Colonic mucosa (tissue), 4 donors: ENCODE results near the gene MRNIP. TPM values are rescaled to one million over a fixed set of nuclear protein-coding genes. Genes with fewer than 3 reads are reported as not detected.

Experiments used
- DNase-seq: peaks from one replicate; pipeline ENCODE4 v3.0.0-alpha.2; 2020
- H3K27ac ChIP-seq: fragments of 200-600 bp; one replicate; pipeline ENCODE4 v1.8.0; 2021
- H3K27me3 ChIP-seq: fragments of 200-600 bp; one replicate; pipeline ENCODE4 v1.8.0; 2021
- H3K36me3 ChIP-seq: fragments of 200-600 bp; one replicate; pipeline ENCODE4 v1.8.0; 2021
- H3K4me1 ChIP-seq: fragments of 200-600 bp; one replicate; pipeline ENCODE4 v1.8.0; 2021; ENCODE audit warnings: mild to moderate bottlenecking
- H3K4me3 ChIP-seq: fragments of 200-600 bp; one replicate; pipeline ENCODE4 v1.8.0; 2021
- H3K9ac ChIP-seq, 2 donors: one replicate each; pipeline ENCODE4 v1.7.0; 2013; ENCODE audit warnings: control low read depth in 2 of 2, low read depth in 2 of 2, low read length in 2 of 2
- H3K9me3 ChIP-seq: fragments of 200-600 bp; one replicate; pipeline ENCODE4 v1.8.0; 2021
- intact Hi-C: fragments of 100-400 bp; cut with DNase I; formaldehyde crosslinking; loops from one replicate; pipeline ENCODE4 v1.14.1; 2022
- total RNA-seq, 2 donors: library from RNA; stranded (reverse); fragmentation: NEBNext Ultra II Directional in 1 of 2; extraction: Animal tissue kit (Norgen Biotek cat#: 25700) in 1 of 2; gene quantifications; one replicate each; pipeline ENCODE4 v1.2.1, GENCODE V29; 2021
- TF ChIP-seq, protein P1 (sequence below): fragments of 200-600 bp; IDR thresholded peaks from one replicate; pipeline ENCODE4 v1.8.0; 2022; ENCODE audit warnings: antibody characterized with exemption, mild to moderate bottlenecking
- donor health status: healthy.
- donor health status: DM: no; HTN: no; CAD: no.
- donor health status: DM: no; HTN: no; CAD: no.

The MRNIP gene
- total RNA-seq, 2 donors from 2014 or later: 8.6 to 17.5 TPM

DNA sequence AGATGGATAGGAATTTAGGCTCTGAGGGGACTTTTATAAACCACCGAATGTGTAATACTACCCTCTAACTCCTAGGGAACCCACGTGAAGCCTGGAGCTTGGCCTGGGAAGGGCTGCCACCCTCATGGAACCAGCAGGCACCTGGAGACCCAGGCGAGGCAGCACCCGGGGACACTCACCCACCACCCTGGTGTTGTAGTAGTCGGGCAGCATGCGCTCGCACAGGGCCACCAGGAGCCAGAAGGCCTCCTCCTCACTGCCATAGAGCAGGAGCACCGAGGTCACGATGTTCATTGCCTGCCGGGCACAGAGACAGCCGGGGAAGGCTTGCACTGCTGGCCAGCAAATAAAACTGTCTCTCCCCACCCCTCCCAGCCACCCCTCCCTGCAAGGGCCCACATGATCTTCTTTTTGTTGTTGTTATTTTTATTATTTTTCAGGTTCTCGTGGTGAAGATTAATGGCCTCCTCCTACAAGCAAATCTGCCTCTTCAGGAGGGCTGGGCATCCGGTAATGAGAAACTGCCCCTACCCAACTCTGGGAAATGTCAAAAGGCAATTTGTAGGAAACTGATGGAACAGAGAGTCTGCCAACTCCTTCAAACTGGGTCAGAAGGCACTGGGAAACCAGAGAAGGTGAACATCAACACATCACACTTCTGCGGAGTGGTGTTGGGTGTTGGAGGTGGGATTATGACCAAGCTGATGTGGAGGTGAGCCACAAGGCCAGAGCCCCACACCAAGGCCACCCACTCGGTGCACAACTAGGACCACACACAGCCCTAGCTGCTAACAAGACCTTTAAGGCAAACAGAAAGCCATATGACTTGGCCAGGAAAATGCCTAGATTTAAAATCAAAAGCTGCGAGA is 17.4 kb upstream of the MRNIP start:
- Histone ChIP-seq H3K4me1 (no peaks in the 10 kb centered on the region), H3K36me3 (peaks cover 29% of the 10 kb centered on the region), H3K27me3 (no peaks in the 10 kb centered on the region), H3K4me3 (no peak overlapping the region), H3K27ac (no peak overlapping the region), H3K9me3 (no peaks in the 10 kb centered on the region), H3K9ac (no peak overlapping the region)
- TF ChIP-seq, protein P1, sequence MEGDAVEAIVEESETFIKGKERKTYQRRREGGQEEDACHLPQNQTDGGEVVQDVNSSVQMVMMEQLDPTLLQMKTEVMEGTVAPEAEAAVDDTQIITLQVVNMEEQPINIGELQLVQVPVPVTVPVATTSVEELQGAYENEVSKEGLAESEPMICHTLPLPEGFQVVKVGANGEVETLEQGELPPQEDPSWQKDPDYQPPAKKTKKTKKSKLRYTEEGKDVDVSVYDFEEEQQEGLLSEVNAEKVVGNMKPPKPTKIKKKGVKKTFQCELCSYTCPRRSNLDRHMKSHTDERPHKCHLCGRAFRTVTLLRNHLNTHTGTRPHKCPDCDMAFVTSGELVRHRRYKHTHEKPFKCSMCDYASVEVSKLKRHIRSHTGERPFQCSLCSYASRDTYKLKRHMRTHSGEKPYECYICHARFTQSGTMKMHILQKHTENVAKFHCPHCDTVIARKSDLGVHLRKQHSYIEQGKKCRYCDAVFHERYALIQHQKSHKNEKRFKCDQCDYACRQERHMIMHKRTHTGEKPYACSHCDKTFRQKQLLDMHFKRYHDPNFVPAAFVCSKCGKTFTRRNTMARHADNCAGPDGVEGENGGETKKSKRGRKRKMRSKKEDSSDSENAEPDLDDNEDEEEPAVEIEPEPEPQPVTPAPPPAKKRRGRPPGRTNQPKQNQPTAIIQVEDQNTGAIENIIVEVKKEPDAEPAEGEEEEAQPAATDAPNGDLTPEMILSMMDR: no peak
- intact Hi-C loops: no loop called here
- DNase-seq: no peak

DNA sequence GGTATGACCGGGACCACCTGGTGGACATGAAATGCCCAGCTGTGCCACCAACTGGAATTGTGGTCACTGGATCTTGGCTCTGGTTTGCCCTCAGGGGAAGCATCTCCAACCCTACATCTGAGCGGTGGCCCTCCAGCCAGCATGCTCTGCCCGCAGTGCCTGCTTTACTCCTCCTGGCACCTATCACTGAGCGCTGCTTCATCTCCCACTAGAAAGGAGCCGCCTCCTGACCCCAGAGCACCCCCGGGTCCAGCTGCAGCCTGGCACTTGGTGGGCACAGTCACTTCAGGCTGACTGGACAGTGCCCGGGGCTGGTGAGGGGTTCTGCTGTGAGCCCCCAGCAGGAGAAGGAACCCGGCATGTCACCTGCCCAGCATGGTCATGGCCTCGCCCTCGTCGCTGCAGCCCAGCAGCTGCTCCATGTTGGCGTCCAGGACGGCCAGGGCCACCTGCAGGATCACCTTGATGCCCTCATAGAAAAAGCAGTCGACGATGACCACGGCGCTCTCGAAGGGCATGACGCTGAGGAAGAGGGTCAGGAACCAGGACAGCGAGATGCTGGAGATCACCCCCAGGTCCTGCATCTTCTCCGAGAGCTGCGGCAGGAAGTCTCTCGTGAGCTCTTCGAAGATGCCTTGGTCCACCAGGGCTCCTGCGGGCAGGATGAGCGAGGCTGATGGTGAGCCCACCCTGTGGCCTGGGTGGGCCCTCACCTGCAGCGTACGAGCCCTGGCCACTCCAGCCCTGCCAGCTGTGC is 16.1 kb upstream of the MRNIP start:
- intact Hi-C loops: no loop called here
- H3K4me1 ChIP-seq: no peaks in the 10 kb centered on the region
- no peak overlapping the region for H3K4me3 ChIP-seq
- TF ChIP-seq, protein P1: no peak
- no peaks in the 10 kb centered on the region for H3K9me3 ChIP-seq
- no peak overlapping the region for H3K9ac ChIP-seq
- H3K27ac ChIP-seq: no peak overlapping the region
- H3K36me3 ChIP-seq: peaks cover 29% of the 10 kb centered on the region
- DNase-seq: no peak
- no peaks in the 10 kb centered on the region for H3K27me3 ChIP-seq

DNA sequence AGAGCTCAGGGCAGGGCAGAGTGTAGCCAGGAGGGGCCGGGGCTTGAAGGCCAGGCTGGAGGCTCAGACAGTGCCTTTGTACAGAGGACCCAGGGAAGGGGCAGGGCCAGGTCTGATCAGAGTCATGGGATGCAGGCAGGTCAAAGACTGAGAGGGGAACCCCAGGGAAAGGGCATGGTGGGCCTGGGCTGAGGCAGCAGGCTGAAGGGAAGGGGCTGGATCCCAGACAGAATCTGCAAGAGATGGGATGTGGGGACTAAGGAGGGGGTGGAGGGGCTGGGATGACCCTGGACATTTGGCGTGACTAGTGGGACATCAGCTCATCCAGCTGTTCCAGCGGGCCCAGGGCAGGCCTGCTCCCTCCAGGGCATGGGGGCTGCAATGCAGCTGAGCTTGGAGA is 15.5 kb upstream of the MRNIP start:
- peaks cover 29% of the 10 kb centered on the region for H3K36me3 ChIP-seq

DNA sequence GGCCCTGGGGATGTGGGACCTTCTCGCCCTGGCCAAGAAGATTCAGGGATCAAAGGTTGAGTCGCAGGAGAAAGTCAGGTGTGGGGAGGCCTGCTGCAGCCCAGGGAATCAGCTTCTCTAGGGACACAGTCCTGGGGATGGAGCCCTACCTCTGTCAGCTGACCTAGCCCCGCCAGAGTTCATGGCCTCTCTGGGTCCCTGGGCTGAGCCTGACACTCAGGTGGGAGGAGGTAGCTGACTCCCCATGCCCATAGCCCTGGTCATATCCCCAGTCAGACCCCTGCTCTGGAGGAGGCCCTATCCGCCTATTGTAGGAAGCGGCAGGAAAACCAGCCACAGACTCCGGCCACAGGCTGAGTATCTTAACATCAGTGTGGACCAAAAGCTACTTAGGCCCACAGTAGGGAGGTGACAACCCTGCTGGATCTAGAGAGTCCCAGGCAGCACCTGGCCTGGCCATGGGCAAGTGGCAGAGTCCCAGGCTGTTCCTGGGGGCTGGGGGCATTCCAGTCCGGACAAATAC is 15.0 kb upstream of the MRNIP start:
- H3K27ac ChIP-seq: no peak overlapping the region
- H3K4me1 ChIP-seq: no peaks in the 10 kb centered on the region
- intact Hi-C loops: no loop called here
- no peak overlapping the region for H3K4me3 ChIP-seq
- H3K9me3 ChIP-seq: no peaks in the 10 kb centered on the region
- no peak for DNase-seq
- H3K36me3 ChIP-seq: peaks cover 29% of the 10 kb centered on the region
- TF ChIP-seq, protein P1: no peak
- H3K9ac ChIP-seq: no peak overlapping the region
- H3K27me3 ChIP-seq: no peaks in the 10 kb centered on the region

More for the DNA sequence above, 15.5 kb upstream of the MRNIP start:
- H3K9me3 ChIP-seq: no peaks in the 10 kb centered on the region
- H3K4me1 ChIP-seq: no peaks in the 10 kb centered on the region
- H3K4me3 ChIP-seq: no peak overlapping the region
- H3K27ac ChIP-seq: no peak overlapping the region
- TF ChIP-seq, protein P1: no peak
- H3K9ac ChIP-seq: no peak overlapping the region
- no peak for DNase-seq
- no peaks in the 10 kb centered on the region for H3K27me3 ChIP-seq
- intact Hi-C loops: no loop called here

DNA sequence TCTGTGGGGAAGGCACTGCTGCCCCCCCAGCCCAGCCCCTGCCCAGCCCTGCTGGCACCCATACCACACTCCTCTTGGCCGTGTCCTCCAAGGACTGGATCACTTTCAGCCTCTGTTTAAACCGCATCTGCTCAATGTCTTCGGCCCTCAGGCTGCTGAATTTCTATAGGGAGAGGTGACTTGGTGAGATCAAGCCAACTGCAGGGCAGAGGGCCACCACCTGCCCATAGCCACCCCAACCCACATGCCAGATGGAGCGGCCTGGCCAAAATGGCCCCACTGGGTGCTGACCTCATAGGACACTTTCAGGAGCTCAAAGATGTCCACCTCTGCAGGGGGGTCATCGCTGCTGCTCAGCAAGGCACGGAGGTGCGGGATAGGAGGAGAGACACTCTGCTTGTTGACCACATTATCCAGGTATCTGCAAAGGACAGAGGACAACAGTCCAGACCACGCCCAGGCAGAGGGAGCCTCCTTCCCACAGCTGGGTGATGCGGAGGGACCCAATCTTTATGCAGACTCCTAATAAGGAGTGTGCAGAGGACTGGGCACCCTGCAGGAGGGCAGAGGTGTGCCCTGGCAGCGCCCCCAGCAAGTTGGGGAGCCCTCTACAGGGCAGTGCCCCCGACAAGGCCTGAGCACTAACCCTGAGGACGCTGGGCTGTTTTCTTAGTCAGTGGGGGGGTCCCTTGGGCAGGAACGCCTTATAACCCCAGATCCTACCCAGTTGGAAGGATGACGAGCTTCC is 14.4 kb upstream of the MRNIP start:
- Histone ChIP-seq H3K27ac (no peak overlapping the region), H3K9ac (no peak overlapping the region), H3K36me3 (peaks cover 29% of the 10 kb centered on the region), H3K4me3 (no peak overlapping the region), H3K4me1 (no peaks in the 10 kb centered on the region), H3K27me3 (no peaks in the 10 kb centered on the region), H3K9me3 (no peaks in the 10 kb centered on the region)
- no peak for DNase-seq
- intact Hi-C loops: no loop called here
- TF ChIP-seq, protein P1: no peak
